NCI-H128 (cell line): Measurements from ENCODE around the gene TNRC18.

Source experiments
- DNase-seq: peaks from one replicate; lab custom pipeline; 2025; ENCODE audit not compliant: unreplicated experiment; lab: John Stamatoyannopoulos, UW

Gene TNRC18

DNA sequence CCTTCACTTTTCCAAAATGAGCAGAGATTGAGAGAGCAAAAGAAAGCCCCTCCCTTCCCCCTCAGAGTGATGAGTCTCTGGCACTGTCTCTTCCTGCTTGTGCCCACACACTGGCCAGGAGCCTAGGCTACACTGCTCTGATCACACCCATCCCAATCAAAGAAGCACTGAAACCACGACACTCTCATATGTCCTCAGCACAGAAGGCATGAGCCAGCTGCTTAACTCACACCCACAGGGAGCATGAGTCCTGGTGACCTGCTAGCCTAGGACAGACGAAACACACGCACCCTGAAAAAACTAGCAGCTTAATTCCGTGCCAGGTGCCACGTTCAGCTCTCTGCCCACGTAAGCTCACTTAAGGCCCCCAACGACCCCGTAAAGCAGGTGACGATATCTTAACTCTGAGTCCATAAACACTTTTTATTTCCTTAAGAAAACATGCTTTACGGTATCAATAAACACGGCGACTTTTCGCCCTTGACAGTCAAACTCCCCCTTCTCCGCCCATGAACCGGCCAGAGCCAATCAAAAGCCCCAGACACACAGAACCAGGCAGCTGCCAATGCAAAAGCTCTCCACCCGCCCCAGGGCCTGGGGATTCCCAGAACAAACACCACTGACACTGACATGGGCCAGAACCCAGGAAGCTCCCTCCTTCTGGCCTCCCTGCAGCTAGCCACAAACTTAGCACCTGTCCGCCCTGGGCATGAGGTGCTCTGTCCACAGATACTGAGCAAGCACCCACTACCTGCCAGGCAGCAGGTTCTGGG, 69.0 kb downstream of the TNRC18 start:
- DNase-seq, result no peak

DNA sequence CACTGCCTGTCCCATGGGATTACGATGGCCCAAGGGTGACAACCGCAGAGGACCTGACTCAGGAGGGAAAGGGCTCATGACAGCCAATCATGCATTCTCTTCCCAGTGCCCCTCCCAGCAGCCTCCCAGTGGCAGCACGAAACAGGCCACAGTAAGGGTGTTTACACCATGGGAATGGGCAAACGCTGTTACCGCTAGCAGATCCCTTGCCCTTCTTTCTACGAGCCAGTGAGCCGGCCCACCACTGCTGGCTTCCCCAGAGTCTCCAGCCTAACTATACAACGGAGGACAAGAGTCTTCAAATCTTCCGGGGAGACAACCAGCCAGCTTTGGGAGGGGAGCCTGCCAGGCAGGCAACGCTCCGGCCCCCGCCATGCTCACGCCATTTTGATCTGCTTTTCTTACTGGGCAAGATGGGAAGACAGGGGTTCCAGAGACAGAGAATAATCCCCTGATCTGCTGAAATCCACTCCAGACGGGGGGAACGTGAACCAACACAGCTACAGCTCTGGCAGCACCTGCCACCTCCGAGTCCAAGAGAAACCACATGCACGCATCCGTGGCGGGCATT, 71.1 kb downstream of the TNRC18 start:
- DNase-seq, result no peak

DNA sequence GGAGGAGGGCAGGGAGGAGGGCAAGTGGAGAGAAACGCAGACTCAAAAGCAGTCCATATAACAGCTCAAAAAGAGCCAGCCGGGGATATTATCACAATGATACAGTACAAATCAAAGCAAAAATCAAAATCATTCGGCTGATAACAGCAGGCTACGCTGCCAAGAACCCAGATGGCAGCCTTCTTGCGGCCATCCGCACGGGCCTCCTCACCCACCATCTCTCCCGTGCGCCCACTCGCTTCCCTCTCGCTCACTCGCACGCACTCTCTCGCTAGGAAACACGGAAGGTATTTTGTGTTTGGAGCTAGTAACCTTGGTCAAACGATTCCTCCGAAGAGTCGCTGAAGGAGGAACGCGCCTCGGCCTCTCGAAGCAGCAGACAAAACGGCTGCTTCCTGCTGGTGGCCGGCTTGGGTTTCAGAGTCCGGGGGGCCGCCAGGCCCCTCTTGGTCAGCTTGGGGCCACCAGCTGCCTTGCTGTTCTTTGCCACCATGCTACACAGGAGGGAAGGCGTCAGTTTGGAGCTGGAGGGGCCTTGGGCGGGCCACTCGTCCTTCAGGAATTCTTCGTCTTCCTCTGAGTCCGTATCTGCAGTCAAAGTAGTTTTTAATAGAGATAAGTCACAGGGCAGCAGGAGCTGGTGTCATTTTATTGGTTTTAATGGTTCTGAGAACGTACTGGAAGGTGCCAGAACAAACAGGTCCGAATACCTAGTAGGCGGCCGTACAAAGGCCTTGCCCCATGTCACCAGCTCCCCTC, 71.9 kb downstream of the TNRC18 start:
- DNase-seq, result no peak

DNA sequence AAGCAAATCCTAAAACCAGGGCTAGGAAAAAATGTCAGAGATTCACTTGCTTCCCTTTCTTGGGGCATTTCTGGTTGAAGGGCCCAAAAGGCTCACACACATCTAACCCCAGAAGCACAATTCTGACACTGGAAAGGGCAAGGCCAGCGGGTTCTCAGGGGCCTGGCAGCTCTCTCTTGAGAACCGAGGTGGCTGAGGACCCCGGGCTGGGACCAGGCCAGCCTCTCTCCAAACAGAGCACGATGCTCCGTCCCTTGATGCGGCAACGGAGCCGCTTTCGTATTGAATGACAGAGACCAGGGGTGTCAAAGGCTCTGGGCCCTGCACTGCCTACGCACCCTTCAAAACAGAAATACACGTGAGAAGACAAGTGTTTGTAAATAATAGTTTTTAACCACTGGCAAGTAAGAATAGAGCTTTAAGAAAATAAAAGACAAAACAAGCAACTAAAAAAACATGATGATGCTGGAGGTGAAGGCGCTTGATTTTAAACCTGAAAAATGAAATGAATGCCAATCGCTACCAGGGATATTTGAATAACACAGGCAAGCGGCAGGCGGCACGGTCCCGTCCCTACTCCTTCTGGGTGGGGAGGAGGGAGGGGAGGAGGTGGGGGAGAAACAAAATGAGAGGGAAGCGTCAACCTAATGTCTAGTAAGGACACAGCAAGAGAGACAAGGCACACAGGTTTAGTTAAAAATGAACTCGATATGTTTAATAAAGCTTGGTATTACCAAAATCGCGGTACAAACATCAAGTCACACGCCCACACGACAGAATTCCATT, 72.8 kb downstream of the TNRC18 start:
- DNase-seq, result no peak

DNA sequence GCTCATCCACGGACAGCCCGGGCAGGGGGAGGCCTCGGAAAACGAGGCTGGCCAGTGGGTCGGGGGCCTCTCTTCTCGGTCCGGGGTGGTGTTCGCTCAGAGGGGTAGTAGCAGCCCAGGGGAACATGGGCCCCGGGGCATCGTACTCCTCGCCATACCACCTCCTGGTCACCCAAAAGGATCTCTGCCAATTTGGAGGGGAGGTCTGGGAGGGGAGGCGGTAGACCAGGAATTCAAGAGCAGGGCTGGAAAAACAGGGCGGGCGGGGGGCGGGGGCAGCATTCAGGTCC, 73.5 kb downstream of the TNRC18 start:
- no peak for DNase-seq

DNA sequence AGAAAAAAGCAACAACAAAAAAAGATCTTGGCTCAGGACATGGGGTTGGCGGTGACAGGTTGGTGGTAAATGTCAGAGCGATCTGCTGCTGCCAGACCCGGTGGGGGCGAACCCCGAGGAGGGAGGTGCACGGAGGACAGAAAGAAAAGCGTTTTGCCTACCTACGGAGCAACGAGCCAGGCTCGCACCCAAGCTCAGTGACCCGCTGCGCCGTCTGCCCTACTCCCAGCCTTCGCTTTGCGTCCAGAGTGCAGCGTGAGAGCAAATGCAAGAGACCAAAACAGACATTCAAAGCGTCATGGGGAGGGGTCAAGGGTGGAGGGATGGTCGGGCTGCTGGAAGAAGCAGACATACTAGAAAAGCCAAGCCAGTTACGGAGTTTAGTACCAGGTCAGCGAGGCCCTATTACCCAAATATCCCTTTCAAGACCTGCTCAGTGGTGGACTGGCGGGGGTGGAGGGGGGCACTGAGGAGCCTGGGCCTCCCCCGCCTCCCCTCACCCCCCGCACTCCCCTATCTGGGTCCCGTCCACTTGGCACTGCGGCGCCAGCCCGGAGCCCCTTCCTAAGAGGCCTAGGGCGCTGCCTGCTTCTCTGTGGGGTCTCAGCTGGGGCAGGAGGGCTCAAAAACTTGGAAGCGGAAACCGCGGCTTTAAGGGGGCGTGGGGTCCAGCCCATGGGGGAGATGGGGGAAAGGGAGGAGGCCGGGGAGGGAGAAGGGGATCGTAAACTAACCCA, 74.0 kb downstream of the TNRC18 start:
- DNase-seq, result no peak

DNA sequence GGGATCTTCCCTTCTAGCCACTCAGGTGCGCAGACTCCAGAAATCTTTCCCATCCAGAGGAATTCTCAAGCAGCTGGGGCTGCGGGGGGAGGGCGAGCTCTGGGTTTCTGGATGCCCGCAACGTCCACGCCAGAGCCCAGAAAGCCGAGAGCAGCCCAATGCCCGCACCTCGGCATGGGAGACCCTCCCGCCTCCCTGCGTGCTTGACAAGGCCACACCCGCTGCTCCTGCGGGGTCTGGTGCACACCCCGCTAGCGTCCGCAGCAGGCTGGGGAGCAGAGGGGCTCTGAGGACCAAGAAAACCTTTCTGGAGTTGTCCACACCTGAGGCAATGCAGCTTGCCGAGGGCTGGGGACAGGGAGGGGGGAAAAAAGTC, 74.6 kb downstream of the TNRC18 start:
- no peak for DNase-seq

DNA sequence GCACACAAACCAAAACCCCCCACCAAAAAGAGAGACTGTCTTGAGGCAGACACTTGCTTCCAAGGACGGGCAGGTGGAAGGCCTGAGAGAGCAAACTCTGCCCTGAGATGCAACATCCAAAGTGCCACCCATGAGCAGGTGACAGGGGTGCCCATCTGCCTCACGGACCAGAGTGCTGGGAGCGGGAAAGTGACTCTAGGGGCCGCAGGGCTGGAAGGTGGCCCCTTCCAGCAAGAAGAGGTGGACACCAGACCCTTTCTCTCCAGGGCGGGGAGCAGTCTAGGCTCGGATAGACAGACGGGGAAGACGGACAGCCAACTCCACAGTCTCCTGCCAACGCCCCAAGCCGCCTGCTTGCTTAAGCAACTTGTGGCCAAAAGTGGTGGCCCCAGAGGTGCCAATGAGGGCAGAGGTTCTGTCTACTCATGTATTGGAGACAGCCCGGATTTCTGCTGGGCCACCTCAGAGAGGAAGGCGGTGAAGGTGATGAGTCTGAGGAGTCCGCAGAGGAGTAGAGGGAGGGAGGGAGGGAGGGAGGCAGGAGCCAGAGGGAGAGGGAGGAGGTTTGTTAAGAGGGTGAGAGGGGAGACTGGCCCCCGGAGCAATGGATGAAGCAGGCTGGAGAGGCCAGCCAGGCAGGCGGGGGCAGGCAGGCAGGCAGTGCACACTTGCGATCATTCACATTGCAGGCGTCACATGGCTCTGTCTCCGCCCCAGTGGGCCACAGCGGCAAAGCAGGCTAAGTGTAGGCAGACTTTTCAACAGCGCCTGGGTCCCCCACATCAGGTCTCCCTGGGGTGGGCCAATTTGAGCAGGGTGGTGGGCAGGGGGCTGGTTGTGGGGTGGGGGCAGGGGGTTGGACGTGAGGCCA, 75.3 kb downstream of the TNRC18 start:
- DNase-seq, result no peak

DNA sequence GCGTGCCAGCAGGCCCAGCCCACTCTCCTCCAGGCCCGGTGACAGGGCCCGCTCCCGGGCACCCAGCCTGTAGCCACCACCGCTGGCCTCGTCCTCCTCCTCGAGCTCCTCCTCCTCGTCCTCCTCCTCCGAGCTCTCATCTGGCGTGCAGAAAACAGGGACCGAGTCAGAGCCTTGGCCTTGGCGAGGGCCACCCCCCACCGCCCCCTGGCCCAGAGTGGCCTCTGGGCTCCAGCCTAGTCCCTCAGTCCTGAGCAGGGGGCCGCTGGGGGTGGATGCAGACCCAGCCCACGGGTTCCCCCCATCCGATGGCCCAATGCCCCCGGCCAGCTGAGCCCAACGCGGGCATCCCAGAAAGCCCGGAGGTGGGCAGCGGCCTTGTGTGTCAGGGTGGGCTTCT, 78.0 kb downstream of the TNRC18 start:
- DNase-seq, result no peak

DNA sequence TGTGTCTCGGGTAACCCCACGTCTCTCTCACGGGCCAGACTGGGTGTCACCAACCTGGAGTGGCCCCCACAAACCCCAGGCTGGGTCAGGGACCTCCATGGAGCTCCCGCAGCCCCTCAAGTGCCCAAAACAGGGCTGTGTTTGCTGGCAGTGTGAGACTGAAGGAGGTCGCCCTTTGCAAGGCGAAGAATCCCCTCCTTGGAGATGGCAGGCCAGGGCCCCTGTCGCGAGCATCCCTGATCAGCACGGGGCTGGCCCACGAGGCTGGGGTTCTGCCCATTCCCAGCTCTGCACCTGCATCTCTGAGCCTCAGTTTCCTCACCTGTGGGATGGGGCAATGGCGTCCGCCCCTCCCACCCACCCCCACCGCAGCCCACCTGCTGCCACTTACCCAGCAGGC, 78.5 kb downstream of the TNRC18 start:
- DNase-seq, result no peak

DNA sequence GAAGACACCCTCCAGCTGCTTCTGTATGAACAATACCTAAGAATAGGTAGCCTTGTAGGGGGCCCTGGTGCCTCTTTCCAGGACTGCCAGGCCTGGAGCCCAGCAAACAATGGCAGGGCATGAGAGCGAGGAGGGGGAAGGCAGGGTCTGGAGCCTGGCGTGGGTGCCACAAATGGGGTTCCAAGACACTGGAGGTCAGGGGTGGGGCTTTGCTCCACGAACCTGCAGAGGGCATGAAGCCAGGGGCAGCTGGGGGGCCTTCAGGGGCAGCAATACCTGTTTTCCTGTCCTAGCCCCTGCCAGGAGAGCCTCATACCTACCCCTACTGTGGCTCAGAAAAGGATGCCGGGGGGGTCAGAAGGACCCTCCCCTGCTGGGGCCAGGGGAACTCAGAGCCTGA, 79.3 kb downstream of the TNRC18 start:
- DNase-seq, result no peak

DNA sequence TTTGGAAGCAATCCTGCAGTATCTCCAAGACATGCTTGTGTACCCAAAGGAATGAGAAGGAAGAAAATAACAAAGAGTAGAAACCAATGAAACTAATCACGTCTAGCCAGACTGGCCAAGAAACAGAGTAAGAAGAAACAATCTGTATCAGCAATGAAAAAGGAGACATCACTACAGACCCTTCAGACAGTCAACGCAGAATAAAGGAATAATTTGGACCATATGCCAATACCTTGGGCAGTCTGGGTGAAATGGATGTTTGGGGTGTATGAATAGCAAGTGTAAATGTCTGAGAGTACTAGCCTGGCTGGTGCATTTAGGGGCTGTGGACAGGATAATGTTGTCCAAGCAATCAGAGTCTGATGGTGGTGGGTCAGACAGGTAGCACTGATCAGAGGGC, 79.8 kb downstream of the TNRC18 start:
- DNase-seq, result no peak

DNA sequence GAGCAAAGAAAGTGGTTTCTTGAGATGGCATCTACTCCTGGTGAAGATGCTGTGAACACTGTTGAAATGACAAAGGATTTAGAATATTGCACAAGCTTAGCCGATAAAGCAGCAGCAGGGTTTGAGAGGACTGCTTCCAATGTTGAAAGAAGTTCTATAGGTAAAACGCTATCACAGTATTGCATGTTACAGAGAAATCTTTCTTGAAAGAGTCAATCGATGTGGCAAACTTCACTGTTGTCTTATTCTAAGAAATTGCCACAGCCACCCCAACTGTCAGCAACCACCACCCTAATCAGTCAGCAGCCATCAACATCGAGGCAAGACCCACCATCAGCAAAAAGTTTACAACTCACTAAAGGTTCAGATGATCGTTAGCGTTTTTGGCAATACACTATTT, 81.0 kb downstream of the TNRC18 start:
- DNase-seq, result no peak

DNA sequence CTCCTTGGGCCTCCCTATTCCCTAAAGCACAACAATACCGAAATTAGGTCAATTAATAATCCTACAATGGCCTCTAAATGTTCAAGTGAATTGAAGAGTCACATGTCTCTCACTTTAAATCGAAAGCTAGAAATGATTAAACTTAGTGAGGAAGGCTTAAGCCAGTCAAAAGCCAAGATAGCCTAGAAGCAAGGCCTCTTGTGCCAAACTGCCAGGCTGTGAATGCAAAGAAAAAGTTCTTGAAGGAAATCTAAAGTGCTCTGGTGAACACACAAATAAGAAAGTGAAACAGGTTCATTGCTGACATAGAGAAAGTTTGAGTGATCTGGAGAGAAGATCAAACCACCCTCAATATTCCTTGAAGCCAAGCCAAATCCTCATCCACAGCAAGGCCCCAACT, 83.7 kb downstream of the TNRC18 start:
- no peak for DNase-seq

DNA sequence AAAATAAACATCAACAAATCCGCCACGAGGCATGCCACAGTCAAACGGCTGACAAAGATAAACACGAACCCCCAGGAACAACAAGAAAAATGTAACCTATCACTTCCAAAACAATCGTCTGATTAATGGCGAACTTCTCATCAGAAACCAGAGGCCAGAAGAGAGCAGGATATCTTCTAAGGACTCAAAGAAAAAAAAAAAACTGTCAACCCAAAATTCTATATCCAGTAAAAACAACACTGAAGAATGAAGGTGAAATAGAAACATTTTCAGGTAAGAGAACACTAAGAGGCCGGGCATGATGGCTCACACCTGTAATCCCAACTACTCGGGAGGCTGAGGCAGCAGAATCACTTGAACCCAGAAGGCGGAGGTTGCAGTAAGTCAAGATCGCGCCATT, 86.6 kb downstream of the TNRC18 start:
- DNase-seq, result no peak

DNA sequence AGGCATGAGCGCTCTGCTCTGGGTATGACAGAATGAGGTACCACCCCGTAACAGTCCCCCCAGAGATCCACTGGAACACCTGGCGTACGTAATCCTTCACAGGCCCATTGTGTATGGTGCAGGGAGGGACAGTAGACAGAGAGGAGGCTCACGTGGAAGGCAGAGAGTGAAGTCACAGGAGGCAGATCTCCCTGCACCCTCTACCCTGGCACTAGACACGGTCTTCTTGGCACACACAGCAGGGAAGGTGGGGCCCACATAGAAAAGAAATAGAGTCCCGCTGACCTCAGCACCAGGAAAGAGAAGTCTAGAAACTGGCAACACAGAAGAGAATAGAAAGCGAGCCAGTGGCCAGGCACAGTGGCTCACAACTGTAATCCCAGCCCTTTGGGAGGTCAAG, 89.0 kb downstream of the TNRC18 start:
- no peak for DNase-seq

DNA sequence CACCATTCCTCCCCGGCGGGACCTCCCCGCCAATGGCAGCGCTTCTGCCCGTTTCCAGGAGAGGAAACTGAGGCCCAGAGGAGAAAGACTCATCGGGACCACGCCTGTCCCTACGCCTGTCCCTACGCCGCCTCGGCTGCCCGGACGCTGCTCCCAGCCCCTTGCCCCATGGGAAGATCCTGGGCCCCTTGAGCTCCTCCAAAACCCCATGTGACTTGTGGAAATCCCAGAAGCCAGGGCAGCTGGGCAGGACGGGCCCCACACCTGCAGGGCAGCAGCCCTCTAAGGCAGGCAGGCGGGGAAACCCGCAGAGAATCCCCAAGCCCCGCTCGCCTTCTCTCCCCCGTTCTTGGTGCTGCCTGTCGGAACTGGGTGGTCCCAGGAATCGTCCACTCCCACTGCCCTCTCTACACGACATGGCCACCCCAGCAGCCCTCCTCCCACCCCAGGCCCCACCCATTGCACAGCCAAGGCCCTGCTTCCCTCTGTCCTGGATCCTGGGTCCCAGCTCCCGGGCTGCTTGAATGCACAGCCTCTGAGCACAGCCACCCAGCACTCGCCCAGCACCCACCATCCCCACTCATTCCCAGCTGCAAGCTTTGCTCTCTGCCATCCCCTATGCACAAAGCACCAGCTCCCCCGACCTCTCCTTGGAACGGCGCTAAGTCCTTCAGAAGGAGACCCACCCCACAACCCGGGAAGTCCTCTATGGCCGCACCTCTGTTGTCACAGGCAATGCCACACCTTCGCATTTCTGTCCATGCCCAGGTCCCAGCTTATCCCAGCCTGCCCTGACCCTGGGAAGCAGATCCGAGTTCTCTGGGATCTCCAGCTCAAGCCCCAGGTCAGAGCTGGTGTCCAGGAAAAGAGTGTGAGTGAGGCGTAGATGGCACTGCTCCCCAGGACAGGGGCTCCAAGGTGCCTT, 90.3 kb downstream of the TNRC18 start:
- DNase-seq, result no peak

DNA sequence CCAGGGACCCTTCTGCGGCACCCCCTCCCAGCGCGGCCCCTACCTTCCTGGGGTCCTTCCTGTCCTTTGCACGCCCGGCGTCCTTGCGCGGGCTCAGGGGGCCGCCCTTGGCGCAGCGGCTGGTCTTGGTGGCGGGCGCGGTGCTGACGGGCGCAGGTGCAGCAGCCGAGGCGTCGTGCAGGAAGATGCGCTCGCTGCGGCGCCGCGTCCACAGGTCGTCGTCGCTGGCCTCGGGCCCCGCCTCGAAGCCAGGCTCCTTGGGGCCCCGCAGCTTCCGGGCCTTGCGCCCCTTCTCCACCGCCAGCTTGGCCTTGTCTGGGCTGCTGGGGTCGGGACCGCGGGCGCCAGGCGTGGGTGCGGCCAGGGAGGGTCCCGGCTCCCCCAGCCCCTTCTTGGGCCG, 91.1 kb downstream of the TNRC18 start:
- DNase-seq, result no peak

DNA sequence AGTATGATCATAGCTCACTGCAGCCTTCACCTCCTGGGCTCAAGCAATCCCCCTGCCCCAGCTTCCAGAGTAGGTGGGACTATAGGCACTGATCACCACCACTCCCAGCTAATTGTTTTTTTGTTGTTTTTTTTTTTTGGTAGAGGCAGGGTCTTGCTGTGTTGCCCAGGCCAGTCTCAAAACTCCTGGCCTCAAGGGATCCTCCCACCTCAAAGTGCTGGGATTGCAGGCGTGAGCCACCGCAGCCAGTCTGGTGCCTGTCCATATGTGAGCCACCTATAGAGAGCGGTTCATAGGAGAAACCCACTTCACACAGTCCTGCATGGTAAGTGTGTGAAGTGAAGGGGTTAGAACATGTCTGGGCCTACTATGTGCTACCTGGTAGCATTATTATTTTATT, 93.3 kb downstream of the TNRC18 start:
- no peak for DNase-seq
